Measurements from ENCODE around the gene SLC16A12. TPM values are rescaled to one million over a fixed set of nuclear protein-coding genes. Genes with fewer than 3 reads are reported as not detected.

The SLC16A12 gene
- total RNA-seq, 1 experiment from 2014 or later, result 0.77 TPM

DNA sequence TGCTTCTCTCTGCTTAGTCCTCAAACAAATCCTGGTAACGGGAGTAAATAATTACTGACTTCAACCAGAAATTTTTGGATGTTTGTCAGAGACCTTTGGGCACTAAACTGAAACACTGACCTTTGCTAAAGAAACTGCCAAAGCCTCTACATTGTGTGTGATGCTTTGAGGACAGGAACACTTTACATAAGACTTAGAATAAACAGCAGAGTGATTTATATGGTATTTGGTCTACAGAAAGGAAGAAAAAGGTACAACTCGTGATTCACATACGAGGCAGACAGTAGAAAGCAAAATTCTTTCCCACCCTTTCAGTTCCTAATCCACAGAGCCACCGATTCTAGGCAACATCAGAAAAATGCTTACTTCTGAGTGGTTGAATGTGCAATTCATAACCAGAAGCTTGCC is 59.8 kb downstream of the SLC16A12 start:
- H2BK15ac ChIP-seq (ENCODE audit: low read depth, low read length), result no peak overlapping the region
- H3K23ac ChIP-seq (ENCODE audit: insufficient read length, low read depth, low read length), result no peak overlapping the region
- no peak overlapping the region for H2BK120ac ChIP-seq (ENCODE audit: low read depth, low read length, poor library complexity, severe bottlenecking)
- H3K79me1 ChIP-seq (ENCODE audit: insufficient read depth, low read depth, low read length, poor library complexity, severe bottlenecking), result no peaks in the 10 kb centered on the region
- H2BK20ac ChIP-seq (ENCODE audit: low read depth, low read length, poor library complexity, severe bottlenecking), result no peak overlapping the region
- Mint-ChIP-seq H3K36me3 (ENCODE audit: insufficient read depth in 1 of 3, low read depth in 3 of 3) (no peaks in the 10 kb centered on the region), H3K9me3 (no peaks in the 10 kb centered on the region), H3K4me1 (peaks cover 34 to 39% of the 10 kb centered on the region in 2 experiments), H3K27me3 (ENCODE audit: low read depth) (no peaks in the 10 kb centered on the region), H3K4me3 (no peak overlapping the region), H3K27ac (no peak overlapping the region; a peak in 1 of 7 replicates)
- H3K4ac ChIP-seq (ENCODE audit: low read depth, low read length), result no peak overlapping the region
- H3T11ph ChIP-seq (ENCODE audit: low read length), result no peak overlapping the region
- H3K56ac ChIP-seq (ENCODE audit: insufficient read length, low read depth, low read length), result no peak overlapping the region
- DNase-seq, result no peak
- H3K18ac ChIP-seq (ENCODE audit: insufficient read length, low read depth, low read length), result no peak overlapping the region
- no peaks in the 10 kb centered on the region for H3K23me2 ChIP-seq (ENCODE audit: insufficient read length, low read depth, low read length, poor library complexity, severe bottlenecking)
- H3K4me2 ChIP-seq (ENCODE audit: insufficient read depth, insufficient read length, low read length), result no peak overlapping the region
- no peaks in the 10 kb centered on the region for H3K9me3 ChIP-seq (ENCODE audit: control insufficient read depth, low read depth, low read length)
- H3K79me2 ChIP-seq (ENCODE audit: insufficient read depth, low read length), result no peaks in the 10 kb centered on the region
- H2AFZ ChIP-seq (ENCODE audit: low read length), result no peak overlapping the region
- H2AK5ac ChIP-seq (ENCODE audit: insufficient read length, low read length), result no peak overlapping the region
- H3K4me1 ChIP-seq (ENCODE audit: insufficient read depth, low read length), result peaks cover 2% of the 10 kb centered on the region; the same call in 1 of the 2 replicates
- H3K27me3 ChIP-seq (ENCODE audit: insufficient read depth, low read length), result no peaks in the 10 kb centered on the region
- H4K5ac ChIP-seq (ENCODE audit: insufficient read length, low read depth, low read length), result no peak overlapping the region
- no peak overlapping the region for H4K8ac ChIP-seq (replicated peaks; ENCODE audit: insufficient read length, low read depth, low read length)
- H3K14ac ChIP-seq (ENCODE audit: insufficient read depth, low read length), result no peak overlapping the region
- H3K27ac ChIP-seq (ENCODE audit: insufficient read length, low read depth, low read length), result no peak overlapping the region
- no peak overlapping the region for H2BK12ac ChIP-seq (ENCODE audit: insufficient read length, low read depth, low read length)
- TF ChIP-seq, protein P1, sequence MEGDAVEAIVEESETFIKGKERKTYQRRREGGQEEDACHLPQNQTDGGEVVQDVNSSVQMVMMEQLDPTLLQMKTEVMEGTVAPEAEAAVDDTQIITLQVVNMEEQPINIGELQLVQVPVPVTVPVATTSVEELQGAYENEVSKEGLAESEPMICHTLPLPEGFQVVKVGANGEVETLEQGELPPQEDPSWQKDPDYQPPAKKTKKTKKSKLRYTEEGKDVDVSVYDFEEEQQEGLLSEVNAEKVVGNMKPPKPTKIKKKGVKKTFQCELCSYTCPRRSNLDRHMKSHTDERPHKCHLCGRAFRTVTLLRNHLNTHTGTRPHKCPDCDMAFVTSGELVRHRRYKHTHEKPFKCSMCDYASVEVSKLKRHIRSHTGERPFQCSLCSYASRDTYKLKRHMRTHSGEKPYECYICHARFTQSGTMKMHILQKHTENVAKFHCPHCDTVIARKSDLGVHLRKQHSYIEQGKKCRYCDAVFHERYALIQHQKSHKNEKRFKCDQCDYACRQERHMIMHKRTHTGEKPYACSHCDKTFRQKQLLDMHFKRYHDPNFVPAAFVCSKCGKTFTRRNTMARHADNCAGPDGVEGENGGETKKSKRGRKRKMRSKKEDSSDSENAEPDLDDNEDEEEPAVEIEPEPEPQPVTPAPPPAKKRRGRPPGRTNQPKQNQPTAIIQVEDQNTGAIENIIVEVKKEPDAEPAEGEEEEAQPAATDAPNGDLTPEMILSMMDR (conservative IDR thresholded peaks at IDR 0.05), result no peak
- WGBS (ENCODE audit: extremely low coverage, insufficient read length, low lambda C conversion rate), result no CpG with 5 or more reads among the region's 4 CpGs
- no peak overlapping the region for H2BK5ac ChIP-seq (ENCODE audit: insufficient read length, low read length)
- no peak overlapping the region for H3K9ac ChIP-seq (ENCODE audit: extremely low read depth, insufficient read length, low read length)
- H4K20me1 ChIP-seq (ENCODE audit: control insufficient read depth, insufficient read depth, insufficient read length), result no peaks in the 10 kb centered on the region
- H4K91ac ChIP-seq (ENCODE audit: insufficient read length, low read depth, low read length), result no peak overlapping the region

Data from H9 (cell line).